Measurements from ENCODE around the gene APOL1. TPM values are rescaled to one million over a fixed set of nuclear protein-coding genes. Genes with fewer than 3 reads are reported as not detected.
"Not testable (repeated sequence)": the region's sequence is repeated elsewhere in the genome, so short reads cannot be mapped to it uniquely, and the experiment has no call there.

APOL1 gene
- total RNA-seq, 1 donor from 2014 or later, result not detected

DNA sequence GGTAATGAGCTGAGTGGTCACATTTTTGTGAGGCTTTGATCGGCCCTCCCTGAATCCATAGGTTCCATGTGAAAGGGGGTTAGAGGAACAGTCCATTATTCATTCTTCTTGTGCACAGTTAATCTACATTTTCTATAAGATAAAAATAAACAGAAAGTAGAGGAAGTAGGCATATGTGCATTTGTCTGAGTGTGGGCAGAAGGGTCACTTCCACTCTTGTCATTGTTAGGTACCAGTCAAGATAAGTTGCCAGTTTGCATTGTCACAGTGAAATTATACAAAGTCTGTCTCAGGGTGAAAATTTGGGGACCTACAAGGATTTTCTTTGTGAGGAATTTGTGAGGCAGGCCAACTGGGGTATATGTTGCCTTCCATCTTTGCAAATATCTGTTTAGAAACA is 46.7 kb upstream of the APOL1 start:
- no peaks in the 10 kb centered on the region for H3K9me3 ChIP-seq (ENCODE audit: low read depth)
- H3K4me1 ChIP-seq, result peaks cover 9% of the 10 kb centered on the region
- H3K9ac ChIP-seq, result no peak overlapping the region
- no peak for DNase-seq (ENCODE audit: low spot score)
- no peaks in the 10 kb centered on the region for H4K20me1 ChIP-seq (ENCODE audit: low read depth)
- Mint-ChIP-seq H3K9me3 (peaks cover 15% of the 10 kb centered on the region), H3K4me1 (peaks cover 39% of the 10 kb centered on the region), H3K27ac (no peak overlapping the region), H3K27me3 (ENCODE audit: insufficient read depth, low read depth) (peaks cover 7% of the 10 kb centered on the region), H3K36me3 (peaks cover 1% of the 10 kb centered on the region), H3K4me3 (no peak overlapping the region)
- H3F3A ChIP-seq (ENCODE audit: low read depth), result no peaks in the 10 kb centered on the region
- H3K27ac ChIP-seq, result no peak overlapping the region
- no peak overlapping the region for H3K4me2 ChIP-seq
- peak overlapping the region; percentile 47 for H2AFZ ChIP-seq (replicated peaks)
- TF ChIP-seq EZH2 (IDR thresholded peaks at IDR 0.05), result no peak
- TF ChIP-seq, protein P1, sequence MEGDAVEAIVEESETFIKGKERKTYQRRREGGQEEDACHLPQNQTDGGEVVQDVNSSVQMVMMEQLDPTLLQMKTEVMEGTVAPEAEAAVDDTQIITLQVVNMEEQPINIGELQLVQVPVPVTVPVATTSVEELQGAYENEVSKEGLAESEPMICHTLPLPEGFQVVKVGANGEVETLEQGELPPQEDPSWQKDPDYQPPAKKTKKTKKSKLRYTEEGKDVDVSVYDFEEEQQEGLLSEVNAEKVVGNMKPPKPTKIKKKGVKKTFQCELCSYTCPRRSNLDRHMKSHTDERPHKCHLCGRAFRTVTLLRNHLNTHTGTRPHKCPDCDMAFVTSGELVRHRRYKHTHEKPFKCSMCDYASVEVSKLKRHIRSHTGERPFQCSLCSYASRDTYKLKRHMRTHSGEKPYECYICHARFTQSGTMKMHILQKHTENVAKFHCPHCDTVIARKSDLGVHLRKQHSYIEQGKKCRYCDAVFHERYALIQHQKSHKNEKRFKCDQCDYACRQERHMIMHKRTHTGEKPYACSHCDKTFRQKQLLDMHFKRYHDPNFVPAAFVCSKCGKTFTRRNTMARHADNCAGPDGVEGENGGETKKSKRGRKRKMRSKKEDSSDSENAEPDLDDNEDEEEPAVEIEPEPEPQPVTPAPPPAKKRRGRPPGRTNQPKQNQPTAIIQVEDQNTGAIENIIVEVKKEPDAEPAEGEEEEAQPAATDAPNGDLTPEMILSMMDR (IDR thresholded peaks at IDR 0.05), result no peak
- no peak for TF ChIP-seq EZH2phosphoT487 (IDR thresholded peaks at IDR 0.05)
- H3K79me2 ChIP-seq (ENCODE audit: low read depth), result no peaks in the 10 kb centered on the region
- H3K36me3 ChIP-seq, result no peaks in the 10 kb centered on the region
- H3K4me3 ChIP-seq, result no peak overlapping the region
- H3K27me3 ChIP-seq, result no peaks in the 10 kb centered on the region

DNA sequence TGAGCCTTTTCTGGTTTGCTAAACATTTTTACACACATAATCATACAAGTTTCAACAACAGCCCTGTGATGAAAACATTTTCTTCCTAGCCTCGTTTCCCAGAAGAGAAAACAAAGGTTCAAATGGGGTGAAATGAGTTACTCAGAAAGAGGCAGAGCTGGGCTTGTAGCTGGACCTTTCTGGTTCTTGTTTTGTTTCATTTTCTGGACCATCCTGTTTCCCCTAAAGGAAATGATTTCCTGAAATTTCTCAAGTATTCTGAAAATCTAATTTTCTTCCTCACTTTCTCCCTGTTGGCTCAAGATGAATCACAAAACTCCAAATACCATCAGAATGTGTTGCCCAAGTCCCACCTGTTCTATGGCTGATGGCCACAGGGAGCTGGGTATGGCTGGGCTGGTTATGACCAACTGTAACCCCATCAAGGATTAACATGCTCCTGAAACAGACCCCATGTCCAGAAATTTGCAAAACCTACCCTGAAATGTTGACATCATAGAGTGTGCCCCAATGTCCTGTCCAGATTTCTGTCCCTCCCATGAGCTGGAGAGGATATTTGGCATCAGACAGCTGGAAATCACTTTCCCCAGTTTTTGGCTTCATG is 44.7 kb upstream of the APOL1 start:
- no peaks in the 10 kb centered on the region for H3K79me2 ChIP-seq (ENCODE audit: low read depth)
- no peaks in the 10 kb centered on the region for H4K20me1 ChIP-seq (ENCODE audit: low read depth)
- no peak overlapping the region for H3K4me3 Mint-ChIP-seq
- no peak overlapping the region for H3K4me3 ChIP-seq
- H3K36me3 Mint-ChIP-seq, result peaks cover 1% of the 10 kb centered on the region
- no peaks in the 10 kb centered on the region for H3F3A ChIP-seq (ENCODE audit: low read depth)
- peaks cover 18% of the 10 kb centered on the region for H3K9me3 Mint-ChIP-seq
- no peaks in the 10 kb centered on the region for H3K27me3 ChIP-seq
- peaks cover 6% of the 10 kb centered on the region for H3K27me3 Mint-ChIP-seq (ENCODE audit: insufficient read depth, low read depth)
- no peak overlapping the region for H3K27ac ChIP-seq
- no peak overlapping the region for H2AFZ ChIP-seq (replicated peaks)
- no peak overlapping the region for H3K27ac Mint-ChIP-seq
- no peak for DNase-seq (ENCODE audit: low spot score)
- no peak overlapping the region for H3K9ac ChIP-seq
- TF ChIP-seq EZH2 (IDR thresholded peaks at IDR 0.05) (no peak), EZH2phosphoT487 (IDR thresholded peaks at IDR 0.05) (no peak)
- TF ChIP-seq, protein P1 (IDR thresholded peaks at IDR 0.05), result no peak
- peaks cover 27% of the 10 kb centered on the region for H3K4me1 Mint-ChIP-seq
- no peaks in the 10 kb centered on the region for H3K9me3 ChIP-seq (ENCODE audit: low read depth)
- no peak overlapping the region for H3K4me2 ChIP-seq
- no peaks in the 10 kb centered on the region for H3K4me1 ChIP-seq
- H3K36me3 ChIP-seq, result no peaks in the 10 kb centered on the region

DNA sequence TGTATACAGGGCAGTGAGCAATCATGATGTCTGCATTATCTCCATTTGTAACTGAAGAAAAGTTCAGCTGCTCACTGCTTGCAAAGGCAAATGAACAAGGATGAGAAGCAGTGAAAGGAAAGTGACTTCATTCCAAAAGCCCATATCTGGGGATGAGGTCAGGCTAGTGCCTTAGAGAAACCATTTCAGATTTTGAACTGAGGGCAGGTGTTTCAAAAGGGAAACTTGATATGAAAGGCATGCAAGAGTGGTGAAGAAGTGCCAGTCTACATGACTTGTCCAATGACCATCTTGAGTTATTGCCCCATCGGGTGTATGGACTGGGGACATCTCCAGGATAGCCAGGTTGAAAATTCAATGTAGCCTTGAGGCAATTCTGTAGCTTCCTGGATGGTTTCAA is 44.0 kb upstream of the APOL1 start:
- H3K27ac Mint-ChIP-seq, result no peak overlapping the region
- TF ChIP-seq, protein P1 (IDR thresholded peaks at IDR 0.05), result no peak
- TF ChIP-seq EZH2phosphoT487 (IDR thresholded peaks at IDR 0.05), result no peak
- no peak for TF ChIP-seq EZH2 (IDR thresholded peaks at IDR 0.05)

DNA sequence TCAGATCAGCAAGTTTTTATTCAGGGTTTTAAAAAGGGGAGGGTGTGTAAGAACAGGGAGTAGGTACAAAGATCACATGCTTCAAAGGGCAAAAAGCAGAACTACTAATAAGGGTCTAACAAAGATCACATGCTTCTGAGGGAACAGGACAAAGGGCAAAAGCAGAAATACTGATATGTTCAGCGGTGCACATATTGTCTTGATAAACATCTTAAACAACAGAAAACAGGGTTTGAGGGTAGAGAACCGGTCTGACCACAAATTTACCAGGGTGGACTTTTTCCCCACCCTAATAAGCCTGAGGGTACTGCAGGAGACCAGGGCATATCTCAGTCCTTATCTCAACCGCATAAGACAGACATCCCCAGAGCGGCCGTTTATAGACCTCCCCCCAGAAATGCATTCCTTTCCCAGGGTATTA is 43.4 kb upstream of the APOL1 start:
- H4K20me1 ChIP-seq (ENCODE audit: low read depth); H3F3A ChIP-seq (ENCODE audit: low read depth); H3K9me3 ChIP-seq (ENCODE audit: low read depth); H3K36me3 Mint-ChIP-seq; H3K36me3 ChIP-seq; H3K4me1 ChIP-seq; H3K27ac Mint-ChIP-seq; H3K27me3 ChIP-seq; H3K4me3 Mint-ChIP-seq; H3K4me3 ChIP-seq; H3K79me2 ChIP-seq (ENCODE audit: low read depth); DNase-seq (ENCODE audit: low spot score); H3K9ac ChIP-seq; H3K4me2 ChIP-seq; H2AFZ ChIP-seq (replicated peaks); H3K27ac ChIP-seq: not testable (repeated sequence)
- Mint-ChIP-seq H3K9me3 (peaks cover 18% of the 10 kb centered on the region), H3K4me1 (peaks cover 24% of the 10 kb centered on the region), H3K27me3 (ENCODE audit: insufficient read depth, low read depth) (peaks cover 10% of the 10 kb centered on the region)

More for the DNA sequence above, 44.0 kb upstream of the APOL1 start:
- Histone ChIP-seq H4K20me1 (ENCODE audit: low read depth) (no peaks in the 10 kb centered on the region), H3K79me2 (ENCODE audit: low read depth) (no peaks in the 10 kb centered on the region), H3K4me3 (no peak overlapping the region), H3K27ac (no peak overlapping the region), H3K4me2 (no peak overlapping the region), H3K36me3 (no peaks in the 10 kb centered on the region), H3K9ac (no peak overlapping the region), H2AFZ (replicated peaks) (no peak overlapping the region), H3K9me3 (ENCODE audit: low read depth) (no peaks in the 10 kb centered on the region), H3F3A (ENCODE audit: low read depth) (no peaks in the 10 kb centered on the region), H3K27me3 (no peaks in the 10 kb centered on the region), H3K4me1 (no peaks in the 10 kb centered on the region)
- Mint-ChIP-seq H3K36me3 (peaks cover 1% of the 10 kb centered on the region), H3K9me3 (peaks cover 18% of the 10 kb centered on the region), H3K4me3 (no peak overlapping the region), H3K27me3 (ENCODE audit: insufficient read depth, low read depth) (peaks cover 10% of the 10 kb centered on the region), H3K4me1 (peaks cover 27% of the 10 kb centered on the region)
- DNase-seq (ENCODE audit: low spot score), result no peak

Measured in neural progenitor cell (in vitro differentiated cells).